ENCODE results near the gene RNF217.
"Not testable (repeated sequence)": the region's sequence is repeated elsewhere in the genome, so short reads cannot be mapped to it uniquely, and the experiment has no call there.

RNF217 gene

GRCh38 chr6:125066140-125066539, 103.9 kb downstream of the RNF217 start:
- no peak for DNase-seq

- peak; percentile 14 to 40 for DNase-seq
Observed at GRCh38 chr6:125066964-125067363, 104.7 kb downstream of the RNF217 start.

GRCh38 chr6:125067552-125067951, 105.3 kb downstream of the RNF217 start:
- no peak for DNase-seq

GRCh38 chr6:125073071-125073470, 110.8 kb downstream of the RNF217 start:
- no peak for DNase-seq

- DNase-seq, result no peak
Observed at GRCh38 chr6:125074120-125074519, 111.9 kb downstream of the RNF217 start.

GRCh38 chr6:125075073-125075472, 112.8 kb downstream of the RNF217 start:
- DNase-seq, result not testable (repeated sequence)

GRCh38 chr6:125075741-125076481, 113.7 kb downstream of the RNF217 start:
- no peak for DNase-seq

GRCh38 chr6:125076482-125076742, 114.2 kb downstream of the RNF217 start:
- DNase-seq, result no peak

GRCh38 chr6:125077453-125077852, 115.2 kb downstream of the RNF217 start:
- DNase-seq, result no peak

GRCh38 chr6:125078602-125079321, 116.5 kb downstream of the RNF217 start:
- no peak for DNase-seq

GRCh38 chr6:125082908-125083683, 120.9 kb downstream of the RNF217 start:
- no peak for DNase-seq

GRCh38 chr6:125083684-125083990, 121.4 kb downstream of the RNF217 start:
- no peak for DNase-seq

- DNase-seq, result no peak
Observed at GRCh38 chr6:125086716-125087115, 124.5 kb downstream of the RNF217 start.

- no peak for DNase-seq
Observed at GRCh38 chr6:125088963-125089362, 126.7 kb downstream of the RNF217 start.

- DNase-seq, result no peak
Observed at GRCh38 chr6:125094563-125094962, 132.3 kb downstream of the RNF217 start.

GRCh38 chr6:125095580-125096301, 133.5 kb downstream of the RNF217 start:
- DNase-seq, result no peak

- no peak for DNase-seq
Observed at GRCh38 chr6:125097186-125097585, 134.9 kb downstream of the RNF217 start.

- DNase-seq, result no peak
Observed at GRCh38 chr6:125098253-125098652, 136.0 kb downstream of the RNF217 start.

- peak; percentile 11 to 14 for DNase-seq
Observed at GRCh38 chr6:125099211-125100073, 137.2 kb downstream of the RNF217 start.

- no peak for DNase-seq
Observed at GRCh38 chr6:125100074-125100652, 137.9 kb downstream of the RNF217 start.

GRCh38 chr6:125101128-125101527, 138.9 kb downstream of the RNF217 start:
- DNase-seq, result no peak

GRCh38 chr6:125101631-125102030, 139.4 kb downstream of the RNF217 start:
- no peak for DNase-seq

All from CD4-positive, alpha-beta T cell treated with Interleukin-1 beta for 1 hour (primary cell).